Peyer's patch (tissue), 4 donors: ENCODE results near the gene ARFGAP3.

Source experiments
- CTCF ChIP-seq, 6 experiments: fragments of 450-650 bp in 4 of 6; fragments of 200-600 bp in 2 of 6; sonication (generic) in 1 of 6; IDR thresholded peaks; one replicate each; pipeline ENCODE4 v1.5.1; 2017 to 2019; ENCODE audit warnings: antibody characterized with exemption in 6 of 6, mild to moderate bottlenecking in 3 of 6, moderate library complexity in 1 of 6
- POLR2A ChIP-seq, 2 donors: fragments of 450-650 bp; IDR thresholded peaks; one replicate each; pipeline ENCODE4 v1.5.1; 2017; ENCODE audit warnings: antibody characterized with exemption in 2 of 2, mild to moderate bottlenecking in 2 of 2, moderate library complexity in 2 of 2

GRCh38 chr22:42772647-42773046, 84.4 kb downstream of the ARFGAP3 start:
- TF ChIP-seq CTCF (IDR thresholded peaks at IDR 0.05), result no peak
- no peak for TF ChIP-seq POLR2A (IDR thresholded peaks at IDR 0.05)
